Activated CD4-positive, alpha-beta T cell treated with anti-CD3 and anti-CD28 coated beads for 36 hours (primary cell): Measurements from ENCODE around the gene PHB1. TPM values are rescaled to one million over a fixed set of nuclear protein-coding genes. Genes with fewer than 3 reads are reported as not detected.
"Not testable (repeated sequence)": the region's sequence is repeated elsewhere in the genome, so short reads cannot be mapped to it uniquely, and the experiment has no call there.

ENCODE experiments used
- ATAC-seq: fragments of 200-7000 bp; cut with Tn5 transposase; one replicate; pipeline ENCODE4 v1.10.0; 2021; ENCODE audit warnings: mild to moderate bottlenecking, moderate library complexity
- CTCF ChIA-PET: fragments of 350-600 bp; sonication (Branson Sonifier 250); formaldehyde crosslinking; loops from one replicate; lab custom pipeline; 2021; ENCODE audit warnings: antibody characterized with exemption; lab: Charles Lee
- POLR2A ChIA-PET: fragments of 350-600 bp; sonication (Branson Sonifier 250); formaldehyde crosslinking; loops from one replicate; lab custom pipeline; 2021; ENCODE audit warnings: antibody characterized with exemption, inconsistent platforms; lab: Charles Lee
- DNase-seq: peaks from one replicate; pipeline ENCODE4 v3.0.0-alpha.2; 2020
- H3K27ac Mint-ChIP-seq: one replicate; pipeline ENCODE4 v1.8.0; 2021; ENCODE audit warnings: mixed read lengths
- H3K27me3 Mint-ChIP-seq: one replicate; pipeline ENCODE4 v1.8.0; 2021; ENCODE audit warnings: mixed read lengths
- H3K36me3 Mint-ChIP-seq: one replicate; pipeline ENCODE4 v1.8.0; 2021; ENCODE audit warnings: low read depth, mixed read lengths
- H3K4me1 Mint-ChIP-seq: one replicate; pipeline ENCODE4 v1.8.0; 2021; ENCODE audit warnings: mixed read lengths
- H3K4me3 Mint-ChIP-seq: one replicate; pipeline ENCODE4 v1.8.0; 2021; ENCODE audit warnings: mild to moderate bottlenecking, moderate library complexity, mixed read lengths
- H3K9me3 Mint-ChIP-seq: one replicate; pipeline ENCODE4 v1.8.0; 2021; ENCODE audit warnings: low read depth, mixed read lengths
- intact Hi-C, 2 experiments: fragments of 100-400 bp; cut with DNase I in 1 of 2; cut with micrococcal nuclease in 1 of 2; formaldehyde crosslinking; loops; one replicate each; pipeline versions ENCODE4 v1.14.2 to v1.15.1; 2022 to 2024; cut with DNase I, micrococcal nuclease
- total RNA-seq, 2 experiments: library from RNA; stranded (reverse); gene quantifications; one replicate each; pipeline ENCODE4 v1.2.3, GENCODE V29; 2021

PHB1 gene
- total RNA-seq, 2 experiments from 2014 or later, result 346 to 350 TPM

DNA sequence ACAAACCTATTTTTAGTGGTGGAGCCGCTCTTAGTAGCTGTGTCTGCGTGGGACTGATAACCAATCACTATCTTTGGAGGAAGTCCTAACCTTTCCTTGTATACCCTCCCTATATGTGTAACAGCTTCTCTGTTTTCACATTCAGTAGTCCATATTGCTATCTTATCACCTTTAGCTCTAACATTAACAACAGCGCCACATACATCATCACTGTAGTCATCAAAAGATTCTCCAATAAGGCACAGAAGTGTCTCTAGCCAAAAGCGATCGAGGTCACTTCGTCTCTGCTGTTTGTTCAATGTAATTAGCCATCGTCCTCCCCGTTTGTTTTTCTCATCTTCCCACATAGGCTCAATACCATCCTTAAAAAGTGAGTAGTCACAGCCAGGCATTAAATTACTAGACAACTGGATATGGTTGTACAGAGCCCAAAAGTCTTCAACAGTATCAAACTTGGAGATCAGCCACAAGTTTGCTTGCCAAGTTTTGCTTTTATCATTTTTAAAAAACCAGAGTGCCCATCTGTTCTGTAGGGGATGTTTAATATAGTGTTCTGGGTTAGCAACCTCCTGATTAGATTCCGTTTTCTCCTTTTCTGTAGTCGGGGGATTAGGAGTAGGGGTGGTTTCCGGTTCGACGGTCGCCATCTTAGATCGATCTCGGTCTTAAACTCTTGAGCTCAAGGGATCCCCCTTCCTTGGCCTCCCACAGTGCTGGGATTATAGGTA, 9.8 kb upstream of the PHB1 start:
- H3K27me3 Mint-ChIP-seq, result peaks cover 10% of the 10 kb centered on the region
- H3K27ac Mint-ChIP-seq, POLR2A ChIA-PET, H3K4me3 Mint-ChIP-seq, intact Hi-C loops, H3K36me3 Mint-ChIP-seq, H3K4me1 Mint-ChIP-seq, H3K9me3 Mint-ChIP-seq, ATAC-seq, DNase-seq: not testable (repeated sequence)
- CTCF ChIA-PET, result interaction anchor here (0.8 to 3.8 kb wide), 6 partner anchors 10 to 1421 kb away, joined by 3 to 17 read pairs (median 7); partner anchors contain the start of gene PHB1

DNA sequence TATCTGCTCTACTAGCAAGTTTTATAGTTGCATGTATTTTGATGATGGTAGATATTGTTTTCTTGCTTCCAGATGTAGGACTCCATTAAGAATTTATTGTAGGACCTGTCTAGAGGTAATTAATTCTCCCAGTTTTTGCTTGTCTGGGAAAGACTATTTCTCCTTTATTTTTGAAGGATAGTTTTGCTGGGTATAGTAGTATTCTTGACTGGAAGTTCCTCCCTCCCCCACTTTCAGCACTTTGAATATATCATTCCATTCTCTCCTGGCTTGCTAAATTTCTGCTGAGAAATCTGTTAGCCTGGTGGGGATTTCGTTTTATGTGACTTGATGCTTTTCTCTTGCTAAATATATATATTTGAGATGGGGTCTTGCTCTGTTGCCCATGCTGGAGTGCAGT, 8.0 kb upstream of the PHB1 start:
- POLR2A ChIA-PET, result no interaction called here
- no peak for ATAC-seq
- DNase-seq, result no peak
- Mint-ChIP-seq H3K27me3 (peaks cover 9% of the 10 kb centered on the region), H3K27ac (no peak overlapping the region), H3K4me1 (no peaks in the 10 kb centered on the region), H3K4me3 (no peak overlapping the region), H3K9me3 (peaks cover 5% of the 10 kb centered on the region), H3K36me3 (peaks cover 2% of the 10 kb centered on the region)
- CTCF ChIA-PET, result interaction anchor here (0.7 to 2.0 kb wide), 2 partner anchors 49 to 135 kb away, joined by 3 to 8 read pairs; no protein-coding TSS in a partner anchor
- intact Hi-C loops, result no loop called here

GRCh38 chr17:49419761-49420160, 5.1 kb upstream of the PHB1 start:
- H3K27ac Mint-ChIP-seq, H3K9me3 Mint-ChIP-seq, H3K27me3 Mint-ChIP-seq, H3K36me3 Mint-ChIP-seq, H3K4me1 Mint-ChIP-seq, H3K4me3 Mint-ChIP-seq, DNase-seq, CTCF ChIA-PET, ATAC-seq, POLR2A ChIA-PET: not testable (repeated sequence)
- intact Hi-C loops, result loop anchor here in 1 of 2 experiments (5.0 kb wide), 1 partner anchor 288 kb away; the partner anchor contains the start of gene SLC35B1

- ATAC-seq, H3K27me3 Mint-ChIP-seq, DNase-seq, H3K9me3 Mint-ChIP-seq, H3K27ac Mint-ChIP-seq, H3K36me3 Mint-ChIP-seq, H3K4me3 Mint-ChIP-seq, CTCF ChIA-PET, POLR2A ChIA-PET: not testable (repeated sequence)
- H3K4me1 Mint-ChIP-seq, result peaks cover 12% of the 10 kb centered on the region
- intact Hi-C loops, result loop anchor here in 1 of 2 experiments (5.0 kb wide), 1 partner anchor 288 kb away; the partner anchor contains the start of gene SLC35B1
Measured at GRCh38 chr17:49418754-49419740, 4.4 kb upstream of the PHB1 start.

GRCh38 chr17:49414271-49414621, 436 bp downstream of the PHB1 start:
- H3K4me3 Mint-ChIP-seq, result peak overlapping the region; percentile 100
- CTCF ChIA-PET, result interaction anchor here (0.5 to 10.9 kb wide), 14 partner anchors 8 to 485 kb away, joined by 3 to 134 read pairs (median 4); no protein-coding TSS in a partner anchor
- no peaks in the 10 kb centered on the region for H3K27me3 Mint-ChIP-seq
- no peaks in the 10 kb centered on the region for H3K9me3 Mint-ChIP-seq
- no peak for ATAC-seq
- H3K36me3 Mint-ChIP-seq, result peaks cover 28% of the 10 kb centered on the region
- intact Hi-C loops, result loop anchor here (1.0 to 2.0 kb wide), 5 partner anchors 51 to 375 kb away; partner anchors contain the start of genes FAM117A (in 1 of the 2), KAT7 (in 1 of the 2) and ZNF652 (in 1 of the 2)
- no peak for DNase-seq
- POLR2A ChIA-PET, result interaction anchor here (0.6 kb wide), 3 partner anchors 142 to 1689 kb away, joined by 3 read pairs; no protein-coding TSS in a partner anchor
- H3K4me1 Mint-ChIP-seq, result peaks cover 33% of the 10 kb centered on the region
- H3K27ac Mint-ChIP-seq, result peak overlapping the region; percentile 95

GRCh38 chr17:49409066-49409465, 5.6 kb downstream of the PHB1 start:
- ATAC-seq (no peak), DNase-seq (no peak)
- ChIA-PET POLR2A (interaction anchor here (0.6 kb wide), 1 partner anchor 19 kb away, joined by 3 read pairs; no protein-coding TSS in a partner anchor), CTCF (interaction anchor here (0.9 to 10.9 kb wide), 12 partner anchors 9 to 152 kb away, joined by 3 to 134 read pairs (median 5); no protein-coding TSS in a partner anchor)
- Mint-ChIP-seq H3K9me3 (no peaks in the 10 kb centered on the region), H3K27me3 (no peaks in the 10 kb centered on the region), H3K4me3 (no peak overlapping the region), H3K27ac (no peak overlapping the region), H3K4me1 (peaks cover 38% of the 10 kb centered on the region), H3K36me3 (peaks cover 77% of the 10 kb centered on the region)
- intact Hi-C loops, result no loop called here

- Mint-ChIP-seq H3K27ac (no peak overlapping the region), H3K36me3 (peaks cover 81% of the 10 kb centered on the region), H3K27me3 (no peaks in the 10 kb centered on the region), H3K4me1 (peaks cover 34% of the 10 kb centered on the region), H3K9me3 (no peaks in the 10 kb centered on the region), H3K4me3 (no peak overlapping the region)
- ATAC-seq (peak; percentile 100), DNase-seq (peak; percentile 91)
- POLR2A ChIA-PET, result interaction anchor here (1.1 kb wide), 1 partner anchor 9 kb away, joined by 3 read pairs; no protein-coding TSS in a partner anchor
- CTCF ChIA-PET, result interaction anchor here (0.5 to 10.9 kb wide), 36 partner anchors 8 to 589 kb away, joined by 3 to 134 read pairs (median 4); partner anchors contain the start of gene NGFR
- intact Hi-C loops, result loop anchor here (1.0 kb wide), 1 partner anchor 148 kb away; no protein-coding TSS in a partner anchor
Measured at GRCh38 chr17:49407981-49408501, 6.6 kb downstream of the PHB1 start.

DNA sequence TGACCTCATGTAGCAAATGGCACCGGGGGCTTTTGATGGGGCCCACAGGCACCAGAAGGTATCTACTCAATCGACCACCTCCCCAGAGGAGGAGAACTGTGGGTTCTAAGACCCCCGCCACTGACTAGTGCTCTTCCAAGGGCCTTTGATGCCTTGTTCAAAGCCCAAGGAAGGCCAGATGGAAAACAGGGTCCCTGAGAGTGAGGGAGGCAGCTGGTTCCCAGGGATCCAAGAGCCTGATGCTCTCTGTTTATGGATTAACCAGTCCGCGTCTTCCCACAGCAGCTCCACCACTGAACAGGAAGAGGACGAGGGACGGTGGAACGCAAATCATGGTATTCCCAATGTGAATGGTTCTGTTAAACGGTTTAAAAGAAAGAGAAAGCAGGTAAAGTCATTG, 7.6 kb downstream of the PHB1 start:
- intact Hi-C loops, result no loop called here
- Mint-ChIP-seq H3K4me3 (no peak overlapping the region), H3K27me3 (no peaks in the 10 kb centered on the region), H3K36me3 (peaks cover 74% of the 10 kb centered on the region), H3K9me3 (no peaks in the 10 kb centered on the region), H3K27ac (no peak overlapping the region), H3K4me1 (peaks cover 26% of the 10 kb centered on the region)
- DNase-seq (no peak), ATAC-seq (no peak)
- CTCF ChIA-PET, result interaction anchor here (0.6 to 10.9 kb wide), 26 partner anchors 7 to 590 kb away, joined by 3 to 134 read pairs (median 4); partner anchors contain the start of genes NGFR and PHB1
- POLR2A ChIA-PET, result no interaction called here

- Mint-ChIP-seq H3K9me3 (no peaks in the 10 kb centered on the region), H3K36me3 (peaks cover 72% of the 10 kb centered on the region), H3K27ac (no peak overlapping the region), H3K4me3 (no peak overlapping the region), H3K4me1 (peaks cover 20% of the 10 kb centered on the region), H3K27me3 (no peaks in the 10 kb centered on the region)
- ChIA-PET POLR2A (interaction anchor here (0.5 kb wide), 1 partner anchor 156 kb away, joined by 3 read pairs; no protein-coding TSS in a partner anchor), CTCF (interaction anchor here (0.6 to 10.9 kb wide), 9 partner anchors 8 to 325 kb away, joined by 3 to 134 read pairs (median 6); partner anchors contain the start of gene PHB1)
- ATAC-seq (no peak), DNase-seq (no peak)
- intact Hi-C loops, result no loop called here
Measured at GRCh38 chr17:49406421-49407061, 8.1 kb downstream of the PHB1 start.

DNA sequence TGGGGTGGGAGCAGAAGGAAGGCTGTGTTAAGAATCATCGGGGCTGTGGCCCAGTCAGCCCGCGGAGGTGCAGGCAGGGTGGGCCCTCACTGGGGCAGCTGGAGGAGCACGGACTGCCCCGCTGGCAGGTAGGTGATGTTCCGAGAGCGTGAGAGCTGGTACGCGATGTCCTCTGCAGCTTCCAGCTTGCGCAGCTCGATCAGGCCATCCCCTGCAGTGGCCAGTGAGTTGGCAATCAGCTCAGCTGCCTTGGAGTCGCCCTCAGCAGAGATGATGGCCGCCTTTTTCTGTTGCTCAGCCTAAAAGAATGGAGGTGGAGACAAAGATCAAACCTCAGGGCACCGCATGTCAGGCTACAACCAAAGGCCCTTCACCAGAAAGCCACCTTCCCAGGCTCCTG, 9.8 kb downstream of the PHB1 start:
- DNase-seq (no peak), ATAC-seq (no peak)
- POLR2A ChIA-PET, result no interaction called here
- Mint-ChIP-seq H3K27ac (no peak overlapping the region), H3K36me3 (peaks cover 64% of the 10 kb centered on the region), H3K4me1 (peaks cover 17% of the 10 kb centered on the region), H3K9me3 (no peaks in the 10 kb centered on the region), H3K27me3 (no peaks in the 10 kb centered on the region), H3K4me3 (no peak overlapping the region)
- intact Hi-C loops, result no loop called here
- CTCF ChIA-PET, result interaction anchor here (10.9 kb wide), 1 partner anchor 152 kb away, joined by 134 read pairs; no protein-coding TSS in a partner anchor
